ENCODE measurements around the gene TWF1. TPM values are rescaled to one million over a fixed set of nuclear protein-coding genes. Genes with fewer than 3 reads are reported as not detected.

TWF1 gene
- 137 and 161 TPM in 2 replicates for total RNA-seq

GRCh38 chr12:43805860-43806736, at the start of gene TWF1:
Gene TWF1, minus strand, starts transcription at chr12:43806317. Its CDS starts 72 bp downstream, at chr12:43806245.

GRCh38 chr12:43835656-43836474, 29.7 kb upstream of the TWF1 start, which contains the start of gene TMEM117:
Gene TMEM117, plus strand, starts transcription at chr12:43836081.

GRCh38 chr12:43758728-43759563, 47.2 kb downstream of the TWF1 start, which contains the start of the genes IRAK4 and PUS7L:
Gene IRAK4, plus strand, starts transcription at chr12:43758951. Its CDS starts 9,161 bp downstream, at chr12:43768112.
Gene PUS7L, minus strand, starts transcription at chr12:43758790. Its CDS starts 3,545 bp downstream, at chr12:43755245.

Other genes starting within 250 kb of the TWF1 start
- gene PUS7L, start 47.5 kb downstream of the TWF1 start, total RNA-seq: 27.3 and 44.1 TPM in 2 replicates
- 21.5 and 37.5 TPM in 2 replicates for gene IRAK4, start 47.4 kb downstream of the TWF1 start, total RNA-seq
- gene TMEM117, start 29.8 kb upstream of the TWF1 start, total RNA-seq: 9.3 and 10.0 TPM in 2 replicates

All from smooth muscle cell of trachea (primary cell).